ENCODE measurements around the gene SLC6A12.

GRCh38 chr12:186006-186625, 27.8 kb downstream of the SLC6A12 start:
- TF ChIP-seq POLR2A (IDR thresholded peaks at IDR 0.05; ENCODE audit: low read length), result no peak
- TF ChIP-seq GATA1 (IDR thresholded peaks at IDR 0.05; ENCODE audit: low read depth, low read length), result no peak
